A549 (cell line): Measurements from ENCODE around the gene C5. TPM values are rescaled to one million over a fixed set of nuclear protein-coding genes. Genes with fewer than 3 reads are reported as not detected.
A peak's percentile ranks its signal among the peaks of the same experiment; 100 is the strongest.
"Not testable (repeated sequence)": the region's sequence is repeated elsewhere in the genome, so short reads cannot be mapped to it uniquely, and the experiment has no call there.

ENCODE experiments used
- ATAC-seq, 2 experiments: fragments of 200-7000 bp in 1 of 2; fragments of >200 bp in 1 of 2; cut with Nextera tagmentation in 1 of 2; cut with Tn5 transposase in 1 of 2; 3 replicates each; pipeline versions ENCODE4 v1.8.0 to v1.9.1; 2018 to 2020; ENCODE audit warnings: mild to moderate bottlenecking in 1 of 2, moderate library complexity in 1 of 2
- CTCF ChIA-PET: fragments of 300-600 bp; sonication (Branson Sonifier 250); formaldehyde crosslinking; extraction: SDS; loops from one replicate; lab custom pipeline; 2021; ENCODE audit warnings: antibody characterized with exemption, inconsistent platforms; lab: Yijun Ruan, JAX
- POLR2A ChIA-PET: fragments of 350-600 bp; formaldehyde crosslinking; extraction: SDS; loops from one replicate; lab custom pipeline; 2021; ENCODE audit warnings: antibody characterized with exemption, inconsistent platforms; lab: Yijun Ruan, JAX
- DNase-seq, 2 experiments: peaks; one replicate each; pipeline versions ENCODE4 v3.0.0 to v3.0.0-alpha.2; 2011 to 2016; ENCODE audit warnings: low read depth in 1 of 2, low spot score in 1 of 2
- FAIRE-seq: peaks from 2 replicates; lab custom pipeline; 2011; peaks lifted over from hg19 to GRCh38; lab: Jason Lieb, UNC
- H3K27ac ChIP-seq, 2 experiments: fragments of >200 bp; sonication (Bioruptor Twin); formaldehyde crosslinking; 3 replicates each; pipeline ENCODE4 v1.5.1; 2016 to 2017
- H3K4me1 ChIP-seq: fragments of >200 bp; sonication (Bioruptor Twin); formaldehyde crosslinking; 3 replicates; pipeline ENCODE4 v1.6.1; 2016
- H3K4me2 ChIP-seq: fragments of >200 bp; sonication (Bioruptor Twin); formaldehyde crosslinking; 3 replicates; pipeline ENCODE4 v1.6.1; 2016
- H3K4me3 ChIP-seq: fragments of >200 bp; sonication (Bioruptor Twin); formaldehyde crosslinking; 3 replicates; pipeline ENCODE4 v1.5.1; 2016
- H3K9me3 ChIP-seq: fragments of >200 bp; sonication (Bioruptor Twin); formaldehyde crosslinking; 3 replicates; pipeline ENCODE4 v1.6.1; 2016
- CTCF ChIP-seq: fragments of >200 bp; sonication (Bioruptor Twin); formaldehyde crosslinking; IDR thresholded peaks from 3 replicates; pipeline ENCODE4 v1.5.1; 2016
- EP300 ChIP-seq, 2 experiments: fragments of >200 bp; sonication (Bioruptor Twin); formaldehyde crosslinking; IDR thresholded peaks; 2 replicates in 1 of 2; 3 replicates in 1 of 2; pipeline ENCODE4 v1.6.1; 2016 to 2017
- FOSB ChIP-seq: fragments of 250-450 bp; sonication (Bioruptor Pico); IDR thresholded peaks from 2 replicates; pipeline ENCODE4 v1.5.0; 2020; ENCODE audit warnings: mild to moderate bottlenecking, moderate library complexity
- FOSL2 ChIP-seq, 2 experiments: fragments of 450-650 bp in 1 of 2; fragments of >200 bp in 1 of 2; sonication (Bioruptor Twin) in 1 of 2; formaldehyde crosslinking; IDR thresholded peaks; 2 replicates each; pipeline versions ENCODE4 v1.5.0 to v1.6.1; 2016 to 2020; ENCODE audit warnings: mild to moderate bottlenecking in 1 of 2, moderate library complexity in 1 of 2
- HES2 ChIP-seq: fragments of >200 bp; sonication (Bioruptor Twin); formaldehyde crosslinking; IDR thresholded peaks from 2 replicates; pipeline ENCODE4 v1.6.1; 2016
- HOXA7 ChIP-seq: fragments of 250-450 bp; sonication (Bioruptor Pico); IDR thresholded peaks from 2 replicates; pipeline ENCODE4 v1.5.0; 2020; ENCODE audit warnings: mild to moderate bottlenecking, moderate library complexity
- HOXB5 ChIP-seq: fragments of 250-450 bp; sonication (Bioruptor Pico); IDR thresholded peaks from 2 replicates; pipeline ENCODE4 v1.5.0; 2020; ENCODE audit warnings: mild to moderate bottlenecking, moderate library complexity
- JUN ChIP-seq, 2 experiments: fragments of >200 bp; sonication (Bioruptor Twin); formaldehyde crosslinking; IDR thresholded peaks; 2 replicates in 1 of 2; 3 replicates in 1 of 2; pipeline ENCODE4 v1.6.1; 2016 to 2017
- KDM5A ChIP-seq: fragments of 200-600 bp; sonication (generic); IDR thresholded peaks from 2 replicates; pipeline ENCODE4 v1.6.1; 2016; ENCODE audit warnings: antibody characterized with exemption, mild to moderate bottlenecking
- MAX ChIP-seq: IDR thresholded peaks from 2 replicates; pipeline ENCODE4 v1.6.1; 2012
- MAZ ChIP-seq: fragments of 150-350 bp; IDR thresholded peaks from 2 replicates; pipeline ENCODE4 v1.6.1; 2014; ENCODE audit warnings: antibody characterized with exemption, low read depth, low read length, borderline replicate concordance
- NFE2L2 ChIP-seq: fragments of 150-350 bp; conservative IDR thresholded peaks from 2 replicates; pipeline ENCODE4 v1.6.1; 2014; ENCODE audit warnings: low read length
- NPAS2 ChIP-seq: fragments of 250-450 bp; sonication (Bioruptor Pico); IDR thresholded peaks from 2 replicates; pipeline ENCODE4 v1.8.0; 2022; ENCODE audit warnings: mild to moderate bottlenecking, moderate library complexity, borderline replicate concordance
- NR3C1 ChIP-seq: fragments of >200 bp; sonication (Bioruptor Twin); formaldehyde crosslinking; IDR thresholded peaks from 3 replicates; pipeline ENCODE4 v1.6.1; 2017
- RAD21 ChIP-seq, 2 experiments: fragments of >200 bp in 1 of 2; sonication (Bioruptor Twin) in 1 of 2; formaldehyde crosslinking in 1 of 2; IDR thresholded peaks in 1 of 2; conservative IDR thresholded peaks in 1 of 2; 2 replicates in 1 of 2; 3 replicates in 1 of 2; pipeline ENCODE4 v1.6.1; 2012 to 2018; ENCODE audit warnings: inconsistent platforms in 1 of 2
- REST ChIP-seq: fragments of 200-600 bp; sonication (generic); IDR thresholded peaks from 2 replicates; pipeline ENCODE4 v1.6.1; 2016; ENCODE audit warnings: antibody characterized with exemption, mild to moderate bottlenecking, moderate library complexity
- RFX5 ChIP-seq: fragments of 450-650 bp; IDR thresholded peaks from 2 replicates; pipeline ENCODE4 v1.7.1; 2014; ENCODE audit warnings: antibody characterized with exemption, mild to moderate bottlenecking, moderate library complexity
- TP53 ChIP-seq: fragments of 250-450 bp; sonication (Bioruptor Pico); IDR thresholded peaks from 2 replicates; pipeline ENCODE4 v1.5.0; 2021; ENCODE audit warnings: mild to moderate bottlenecking, moderate library complexity
- USF2 ChIP-seq: fragments of 450-650 bp; IDR thresholded peaks from 2 replicates; pipeline ENCODE4 v1.6.1; 2014; ENCODE audit warnings: antibody characterized with exemption
- ZNF302 ChIP-seq: fragments of 250-450 bp; sonication (Bioruptor Pico); IDR thresholded peaks from 2 replicates; pipeline ENCODE4 v1.9.0; 2021; ENCODE audit warnings: inconsistent platforms, mild to moderate bottlenecking, moderate library complexity
- WGBS: methylation state at CpG from one replicate; pipeline ENCODE4 v1.1.6; 2017; ENCODE audit errors: missing lambda C conversion rate; 5-methylcytosine and 5-hydroxymethylcytosine counted together
- polyA plus RNA-seq, 4 experiments: library from polyadenylated mRNA; depleted of rRNA in 3 of 4; stranded (reverse); fragments of >200 nt; fragmentation: RNase III in 1 of 4; extraction: RNeasy Plus Mini Kit Qiagen cat#74134 plus additional on column Dnase treatment in 1 of 4; gene quantifications; 2 replicates in 3 of 4; 3 replicates in 1 of 4; pipeline ENCODE4 v1.2.3, GENCODE V29; 2011 to 2017

The C5 gene
- polyA plus RNA-seq, 2 of the 4 experiments (the other 2 are of a cell fraction) = 17.1 to 115 TPM

- no peak for DNase-seq
- H3K4me3 ChIP-seq = no peak overlapping the region
- H3K4me2 ChIP-seq = no peak overlapping the region
- no peak overlapping the region for H3K27ac ChIP-seq
- ChIA-PET POLR2A (no interaction called here), CTCF (interaction anchor here (0.6 to 2.1 kb wide), 6 partner anchors 16 to 366 kb away, joined by 3 to 11 read pairs (median 4); partner anchors contain the start of gene C5)
- FAIRE-seq = no peak
- H3K4me1 ChIP-seq = peaks cover 16% of the 10 kb centered on the region
- no peaks in the 10 kb centered on the region for H3K9me3 ChIP-seq
- no peak for ATAC-seq
- TF ChIP-seq CTCF (peak; percentile 15; the same call in 1 of the 3 replicates), RAD21 (conservative IDR thresholded peaks at IDR 0.05 in 1 of 2, IDR thresholded peaks at IDR 0.05 in 1 of 2) (peak in 1 of 2 experiments; percentile 16; a peak in 1 of 5 replicates), MAX (no peak), FOSB (CRISPR knock-in tag) (no peak)
- 83% methylated on average over 2 of the region's 2 CpGs for WGBS
Observed at GRCh38 chr9:121034529-121034928, 15.5 kb downstream of the C5 start.

GRCh38 chr9:121029469-121029868 lies 20.6 kb downstream of the C5 start:
- no peaks in the 10 kb centered on the region for H3K9me3 ChIP-seq
- ChIA-PET CTCF (interaction anchor here (0.8 to 2.2 kb wide), 6 partner anchors 9 to 45 kb away, joined by 3 to 6 read pairs (median 4); no protein-coding TSS in a partner anchor), POLR2A (interaction anchor here (0.6 kb wide), 1 partner anchor 92 kb away, joined by 4 read pairs; no protein-coding TSS in a partner anchor)
- peaks cover 27% of the 10 kb centered on the region for H3K4me1 ChIP-seq
- H3K4me3 ChIP-seq = no peak overlapping the region
- peak overlapping the region in 1 of 2 experiments; percentile 61; a peak in 1 of 6 replicates for H3K27ac ChIP-seq
- FAIRE-seq = no peak
- no peak for DNase-seq
- H3K4me2 ChIP-seq = no peak overlapping the region
- TF ChIP-seq TP53 (CRISPR knock-in tag) (no peak), HOXB5 (CRISPR knock-in tag) (no peak), FOSB (CRISPR knock-in tag) (no peak), FOSL2 (IDR thresholded peaks at IDR 0.05) (no peak), FOSL2 (CRISPR knock-in tag; IDR thresholded peaks at IDR 0.05) (no peak), HOXA7 (CRISPR knock-in tag) (no peak), REST (no peak), NR3C1 (no peak), KDM5A (no peak), JUN (IDR thresholded peaks at IDR 0.05) (no peak), NFE2L2 (no peak), EP300 (IDR thresholded peaks at IDR 0.05) (no peak), ZNF302 (CRISPR knock-in tag) (no peak), RFX5 (no peak), MAZ (no peak), HES2 (no peak), USF2 (no peak), NPAS2 (no peak)
- WGBS = 40% methylated on average over 1 of the region's 1 CpG
- no peak for ATAC-seq

- H3K9me3 ChIP-seq, POLR2A ChIA-PET, H3K4me3 ChIP-seq, H3K27ac ChIP-seq, ATAC-seq, H3K4me2 ChIP-seq, FAIRE-seq, DNase-seq: not testable (repeated sequence)
- peaks cover 34% of the 10 kb centered on the region for H3K4me1 ChIP-seq
- WGBS = 75% methylated on average over 4 of the region's 4 CpGs
- CTCF ChIA-PET = interaction anchor here (0.5 to 2.2 kb wide), 4 partner anchors 21 to 48 kb away, joined by 3 to 7 read pairs (median 6); no protein-coding TSS in a partner anchor
Observed at GRCh38 chr9:121028285-121028684, 21.8 kb downstream of the C5 start.
